Mucosa of descending colon (tissue), 3 donors: ENCODE data around the gene PPARA. TPM values are rescaled to one million over a fixed set of nuclear protein-coding genes. Genes with fewer than 3 reads are reported as not detected.

Experiments used
- ATAC-seq: fragments of 200-7000 bp; cut with Tn5 transposase; one replicate; pipeline ENCODE4 v1.9.1; 2020; ENCODE audit warnings: mild to moderate bottlenecking, moderate library complexity
- DNase-seq, 3 donors: peaks; one replicate each; pipeline ENCODE4 v3.0.0-alpha.2; 2020
- H3K36me3 ChIP-seq: fragments of 200-600 bp; one replicate; pipeline ENCODE4 v1.8.0; 2021; ENCODE audit warnings: low read depth, mild to moderate bottlenecking
- H3K4me1 ChIP-seq: fragments of 200-600 bp; one replicate; pipeline ENCODE4 v1.8.0; 2021; ENCODE audit warnings: low read depth, mild to moderate bottlenecking
- H3K4me3 ChIP-seq: fragments of 200-600 bp; one replicate; pipeline ENCODE4 v1.8.0; 2021; ENCODE audit warnings: mild to moderate bottlenecking
- H3K9me3 ChIP-seq: fragments of 200-600 bp; one replicate; pipeline ENCODE4 v1.8.0; 2021; ENCODE audit warnings: mild to moderate bottlenecking
- CTCF ChIP-seq: fragments of 200-600 bp; IDR thresholded peaks from one replicate; pipeline ENCODE4 v1.8.0; 2022; ENCODE audit warnings: antibody characterized with exemption, mild to moderate bottlenecking
- intact Hi-C, 2 donors: fragments of 100-400 bp; cut with DNase I in 1 of 2; cut with micrococcal nuclease in 1 of 2; formaldehyde crosslinking; loops; one replicate each; pipeline versions ENCODE4 v1.11.0 to v1.11.1; 2022; cut with DNase I, micrococcal nuclease
- total RNA-seq, 3 donors: library from RNA; stranded (reverse); fragmentation: NEBNext Ultra II Directional in 2 of 3; extraction: Animal tissue kit (Norgen Biotek cat#: 25700) in 2 of 3; gene quantifications; one replicate each; pipeline versions ENCODE4 v1.2.1 to v1.2.4, GENCODE V29; 2021 to 2023
- donor health status: DM: no; HTN: no; CAD: no; lungs with moderate emphysema.
- donor health status: DM: no; HTN: no; CAD: no.
- donor health status: DM: no; HTN: yes; CAD: no.

The PPARA gene
- total RNA-seq, 3 donors from 2014 or later = 57.9 to 81.4 (median 58.5) TPM

- Histone ChIP-seq H3K36me3 (peaks cover 14% of the 10 kb centered on the region), H3K4me3 (no peak overlapping the region), H3K4me1 (no peaks in the 10 kb centered on the region), H3K9me3 (no peaks in the 10 kb centered on the region)
- DNase-seq (no peak), ATAC-seq (no peak)
- intact Hi-C loops = no loop called here
- TF ChIP-seq CTCF = no peak
Measured at GRCh38 chr22:46220921-46221320, 70.6 kb downstream of the PPARA start.

GRCh38 chr22:46224044-46224897 is 73.9 kb downstream of the PPARA start:
- intact Hi-C loops = no loop called here
- H3K4me3 ChIP-seq = no peak overlapping the region
- H3K36me3 ChIP-seq = peaks cover 7% of the 10 kb centered on the region
- H3K4me1 ChIP-seq = no peaks in the 10 kb centered on the region
- no peak for TF ChIP-seq CTCF
- ATAC-seq = no peak
- no peaks in the 10 kb centered on the region for H3K9me3 ChIP-seq
- DNase-seq = no peak

- no peak for TF ChIP-seq CTCF
- H3K9me3 ChIP-seq = no peaks in the 10 kb centered on the region
- DNase-seq = no peak
- no peak overlapping the region for H3K4me3 ChIP-seq
- H3K4me1 ChIP-seq = no peaks in the 10 kb centered on the region
- peaks cover 7% of the 10 kb centered on the region for H3K36me3 ChIP-seq
- intact Hi-C loops = no loop called here
- ATAC-seq = no peak
Measured at GRCh38 chr22:46224898-46225290, 74.6 kb downstream of the PPARA start.

GRCh38 chr22:46225631-46226030 is 75.3 kb downstream of the PPARA start:
- TF ChIP-seq CTCF = no peak
- DNase-seq = no peak
- intact Hi-C loops = no loop called here
- Histone ChIP-seq H3K4me3 (no peak overlapping the region), H3K4me1 (no peaks in the 10 kb centered on the region), H3K36me3 (peaks cover under 1% of the 10 kb centered on the region), H3K9me3 (no peaks in the 10 kb centered on the region)
- ATAC-seq = no peak

- Histone ChIP-seq H3K4me1 (no peaks in the 10 kb centered on the region), H3K4me3 (no peak overlapping the region), H3K36me3 (no peaks in the 10 kb centered on the region), H3K9me3 (no peaks in the 10 kb centered on the region)
- ATAC-seq = no peak
- DNase-seq = no peak
- TF ChIP-seq CTCF = no peak
- intact Hi-C loops = no loop called here
Measured at GRCh38 chr22:46226577-46226976, 76.3 kb downstream of the PPARA start.
